ENCODE measurements around the gene SECISBP2. TPM values are rescaled to one million over a fixed set of nuclear protein-coding genes. Genes with fewer than 3 reads are reported as not detected.

SECISBP2 gene
- total RNA-seq, 6 experiments from 2014 or later: 13.8 to 20.3 (median 17.3) TPM

GRCh38 chr9:89390068-89390555, 71.8 kb downstream of the SECISBP2 start:
- Mint-ChIP-seq H3K27me3 (ENCODE audit: insufficient read depth) (peaks cover 52% of the 10 kb centered on the region), H3K4me1 (ENCODE audit: low read depth) (no peaks in the 10 kb centered on the region), H3K27ac (no peak overlapping the region), H3K36me3 (ENCODE audit: low read depth) (no peaks in the 10 kb centered on the region), H3K9me3 (no peaks in the 10 kb centered on the region), H3K4me3 (no peak overlapping the region)
- no peak for DNase-seq
- no peak for TF ChIP-seq CTCF (IDR thresholded peaks at IDR 0.05)

- Mint-ChIP-seq H3K4me3 (no peak overlapping the region), H3K27ac (no peak overlapping the region), H3K9me3 (no peaks in the 10 kb centered on the region), H3K4me1 (ENCODE audit: low read depth) (no peaks in the 10 kb centered on the region), H3K36me3 (ENCODE audit: low read depth) (no peaks in the 10 kb centered on the region), H3K27me3 (ENCODE audit: insufficient read depth) (peaks cover 49% of the 10 kb centered on the region)
- no peak for DNase-seq
- TF ChIP-seq CTCF (IDR thresholded peaks at IDR 0.05): no peak
Observed at GRCh38 chr9:89390578-89391116, 72.3 kb downstream of the SECISBP2 start.

- Mint-ChIP-seq H3K4me3 (no peak overlapping the region), H3K9me3 (no peaks in the 10 kb centered on the region), H3K27ac (no peak overlapping the region), H3K4me1 (ENCODE audit: low read depth) (no peaks in the 10 kb centered on the region), H3K27me3 (ENCODE audit: insufficient read depth) (peaks cover 51% of the 10 kb centered on the region), H3K36me3 (ENCODE audit: low read depth) (no peaks in the 10 kb centered on the region)
- no peak for DNase-seq
- no peak for TF ChIP-seq CTCF (IDR thresholded peaks at IDR 0.05)
Observed at GRCh38 chr9:89391585-89391984, 73.3 kb downstream of the SECISBP2 start.

- Mint-ChIP-seq H3K4me3 (no peak overlapping the region), H3K27me3 (ENCODE audit: insufficient read depth) (peaks cover 52% of the 10 kb centered on the region), H3K9me3 (no peaks in the 10 kb centered on the region), H3K36me3 (ENCODE audit: low read depth) (no peaks in the 10 kb centered on the region), H3K27ac (no peak overlapping the region), H3K4me1 (ENCODE audit: low read depth) (no peaks in the 10 kb centered on the region)
- TF ChIP-seq CTCF (IDR thresholded peaks at IDR 0.05): no peak
- no peak for DNase-seq
Observed at GRCh38 chr9:89394412-89394811, 76.1 kb downstream of the SECISBP2 start.

GRCh38 chr9:89395931-89396710, 77.8 kb downstream of the SECISBP2 start:
- Mint-ChIP-seq H3K9me3 (no peaks in the 10 kb centered on the region), H3K4me3 (no peak overlapping the region), H3K4me1 (ENCODE audit: low read depth) (no peaks in the 10 kb centered on the region), H3K36me3 (ENCODE audit: low read depth) (no peaks in the 10 kb centered on the region), H3K27me3 (ENCODE audit: insufficient read depth) (peaks cover 52% of the 10 kb centered on the region), H3K27ac (no peak overlapping the region)
- TF ChIP-seq CTCF (IDR thresholded peaks at IDR 0.05): no peak
- DNase-seq: no peak

Data from HFFc6 (cell line).